ENCODE measurements around the gene ESCO1. TPM values are rescaled to one million over a fixed set of nuclear protein-coding genes. Genes with fewer than 3 reads are reported as not detected.

ESCO1 gene, protein sequence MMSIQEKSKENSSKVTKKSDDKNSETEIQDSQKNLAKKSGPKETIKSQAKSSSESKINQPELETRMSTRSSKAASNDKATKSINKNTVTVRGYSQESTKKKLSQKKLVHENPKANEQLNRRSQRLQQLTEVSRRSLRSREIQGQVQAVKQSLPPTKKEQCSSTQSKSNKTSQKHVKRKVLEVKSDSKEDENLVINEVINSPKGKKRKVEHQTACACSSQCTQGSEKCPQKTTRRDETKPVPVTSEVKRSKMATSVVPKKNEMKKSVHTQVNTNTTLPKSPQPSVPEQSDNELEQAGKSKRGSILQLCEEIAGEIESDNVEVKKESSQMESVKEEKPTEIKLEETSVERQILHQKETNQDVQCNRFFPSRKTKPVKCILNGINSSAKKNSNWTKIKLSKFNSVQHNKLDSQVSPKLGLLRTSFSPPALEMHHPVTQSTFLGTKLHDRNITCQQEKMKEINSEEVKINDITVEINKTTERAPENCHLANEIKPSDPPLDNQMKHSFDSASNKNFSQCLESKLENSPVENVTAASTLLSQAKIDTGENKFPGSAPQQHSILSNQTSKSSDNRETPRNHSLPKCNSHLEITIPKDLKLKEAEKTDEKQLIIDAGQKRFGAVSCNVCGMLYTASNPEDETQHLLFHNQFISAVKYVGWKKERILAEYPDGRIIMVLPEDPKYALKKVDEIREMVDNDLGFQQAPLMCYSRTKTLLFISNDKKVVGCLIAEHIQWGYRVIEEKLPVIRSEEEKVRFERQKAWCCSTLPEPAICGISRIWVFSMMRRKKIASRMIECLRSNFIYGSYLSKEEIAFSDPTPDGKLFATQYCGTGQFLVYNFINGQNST
- total RNA-seq, result 12.0 and 15.7 TPM in 2 replicates

GRCh38 chr18:21600526-21601410 is at the start of gene ESCO1:
Gene ESCO1 (minus strand): TSS chr18:21600704. CDS start chr18:21574843, 25,861 bp downstream.

DNA sequence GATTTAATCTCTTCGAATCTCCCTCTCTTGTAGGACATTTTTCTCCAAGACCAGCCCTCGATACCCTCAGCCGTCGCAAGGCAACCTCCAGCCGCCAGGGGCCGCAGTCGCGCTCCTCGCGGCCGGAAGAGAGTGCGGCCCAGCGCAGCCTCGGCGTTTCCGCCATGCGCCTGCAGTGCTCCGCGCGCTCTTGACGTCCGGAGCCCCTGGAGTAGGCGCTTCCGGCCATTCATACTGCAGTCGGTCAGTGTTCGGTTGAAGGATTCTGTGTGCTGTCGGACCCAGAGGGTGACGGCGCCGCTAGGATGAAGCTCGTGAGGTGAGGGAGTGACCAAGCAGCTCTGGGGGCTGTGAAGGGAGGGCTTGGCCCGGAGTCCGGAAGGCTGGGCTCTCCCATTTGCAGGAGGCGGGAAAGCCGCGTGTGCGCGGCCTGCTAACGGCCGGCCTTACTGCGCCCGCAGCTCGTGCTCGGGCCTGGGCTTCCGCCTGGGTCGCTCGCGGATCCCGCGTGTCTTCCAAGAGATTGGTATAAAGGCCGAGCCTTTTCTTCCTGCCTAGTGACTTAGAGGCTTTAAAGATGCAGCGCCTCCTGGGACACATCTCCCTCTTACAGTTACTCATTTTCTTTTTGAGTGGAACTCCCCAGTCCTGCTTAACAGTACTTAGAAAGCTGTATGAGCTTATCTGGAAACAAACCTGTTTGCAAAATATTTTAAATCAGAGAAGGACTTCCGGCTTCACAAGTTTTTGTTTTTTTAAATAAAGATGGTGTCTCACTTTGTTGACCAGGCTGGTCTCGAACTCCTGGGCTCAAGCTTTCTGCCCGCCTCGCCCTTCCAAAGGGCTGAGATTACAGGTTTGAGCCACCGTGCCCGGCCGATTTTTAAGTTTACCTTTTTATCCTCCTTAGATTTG is 11.9 kb upstream of the ESCO1 start, which contains the start of gene SNRPD1:
SNRPD1 (plus strand) TSS at position 190 of the 915 bp plus-strand sequence; CDS start at position 306, 116 bp downstream.

Other genes starting within 250 kb of the ESCO1 start
- 13.3 and 22.8 TPM in 2 replicates for gene SNRPD1, start 11.6 kb upstream of the ESCO1 start, total RNA-seq
- gene ABHD3, start 104.1 kb upstream of the ESCO1 start, total RNA-seq, result 4.3 and 5.3 TPM in 2 replicates
- gene MIB1, start 140.1 kb upstream of the ESCO1 start, total RNA-seq, result 38.9 and 53.5 TPM in 2 replicates